M059J (cell line): ENCODE results near the gene PPARGC1A. TPM values are rescaled to one million over a fixed set of nuclear protein-coding genes. Genes with fewer than 3 reads are reported as not detected.
A peak's percentile ranks its signal among the peaks of the same experiment; 100 is the strongest.

ENCODE experiments used
- DNase-seq: peaks from one replicate; pipeline ENCODE4 v3.0.0-alpha.2; 2012; ENCODE audit warnings: low read depth
- total RNA-seq: library from RNA; depleted of rRNA; stranded (reverse); fragments of >200 nt; shearing (Covaris generic); gene quantifications from 2 replicates; pipeline ENCODE4 v1.2.3, GENCODE V29; 2014

Gene PPARGC1A
- total RNA-seq, 1 experiment from 2014 or later, result 3.6 TPM

- DNase-seq, result no peak
Measured at GRCh38 chr4:23844961-23845360, 44.9 kb downstream of the PPARGC1A start.

GRCh38 chr4:23839279-23839678 is 50.6 kb downstream of the PPARGC1A start:
- no peak for DNase-seq

GRCh38 chr4:23838607-23839006 is 51.2 kb downstream of the PPARGC1A start:
- DNase-seq, result no peak

GRCh38 chr4:23838131-23838530 is 51.7 kb downstream of the PPARGC1A start:
- no peak for DNase-seq

GRCh38 chr4:23837371-23837770 is 52.5 kb downstream of the PPARGC1A start:
- DNase-seq, result no peak

- no peak for DNase-seq
Measured at GRCh38 chr4:23835774-23836478, 53.9 kb downstream of the PPARGC1A start.

- no peak for DNase-seq
Measured at GRCh38 chr4:23828779-23829178, 61.1 kb downstream of the PPARGC1A start.

- peak; percentile 74 for DNase-seq
Measured at GRCh38 chr4:23828020-23828715, 61.7 kb downstream of the PPARGC1A start.

- DNase-seq, result peak; percentile 51
Measured at GRCh38 chr4:23822181-23822580, 67.7 kb downstream of the PPARGC1A start.

GRCh38 chr4:23819041-23819511 is 70.8 kb downstream of the PPARGC1A start:
- DNase-seq, result peak; percentile 58

GRCh38 chr4:23818097-23818885 is 71.6 kb downstream of the PPARGC1A start:
- peak; percentile 5 for DNase-seq

- DNase-seq, result no peak
Measured at GRCh38 chr4:23814996-23815660, 74.7 kb downstream of the PPARGC1A start.

- no peak for DNase-seq
Measured at GRCh38 chr4:23814587-23814986, 75.3 kb downstream of the PPARGC1A start.

- no peak for DNase-seq
Measured at GRCh38 chr4:23811161-23811560, 78.7 kb downstream of the PPARGC1A start.

- DNase-seq, result peak; percentile 22
Measured at GRCh38 chr4:23805450-23805851, 84.4 kb downstream of the PPARGC1A start.

GRCh38 chr4:23789762-23790161 is 100.1 kb downstream of the PPARGC1A start:
- DNase-seq, result peak; percentile 97

- peak; percentile 88 for DNase-seq
Measured at GRCh38 chr4:23788460-23788859, 101.4 kb downstream of the PPARGC1A start.

GRCh38 chr4:23788027-23788426 is 101.8 kb downstream of the PPARGC1A start:
- DNase-seq, result no peak

GRCh38 chr4:23782778-23783437 is 106.9 kb downstream of the PPARGC1A start:
- no peak for DNase-seq

GRCh38 chr4:23779839-23780238 is 110.0 kb downstream of the PPARGC1A start:
- no peak for DNase-seq

- no peak for DNase-seq
Measured at GRCh38 chr4:23779422-23779821, 110.4 kb downstream of the PPARGC1A start.
